HepG2 (cell line): ENCODE measurements around the gene PMEPA1. TPM values are rescaled to one million over a fixed set of nuclear protein-coding genes. Genes with fewer than 3 reads are reported as not detected.

Source experiments
- ATAC-seq: fragments of 200-7000 bp; cut with Tn5 transposase; 3 replicates; pipeline ENCODE4 v1.9.1; 2020; ENCODE audit warnings: mild to moderate bottlenecking, moderate library complexity
- BruUV-seq: library from RNA; stranded (reverse); fragments of 400-500 nt; replicated peaks from 2 replicates; lab custom pipeline; 2021; lab: Mats Ljungman, UMichigan
- CTCF ChIA-PET: fragments of 300-600 bp; formaldehyde crosslinking; extraction: SDS; loops from one replicate; lab custom pipeline; 2021; ENCODE audit warnings: low total read pairs, inconsistent platforms, low intra/inter-chr PET ratio; lab: Yijun Ruan, JAX
- POLR2A ChIA-PET: fragments of 350-600 bp; sonication (Branson Sonifier 250); formaldehyde crosslinking; loops from one replicate; lab custom pipeline; 2020; ENCODE audit warnings: antibody characterized with exemption, inconsistent platforms; lab: Yijun Ruan, JAX
- DNase-seq: peaks from one replicate; pipeline ENCODE4 v3.0.0-alpha.2; 2015; ENCODE audit warnings: low spot score
- FAIRE-seq: peaks from 3 replicates; lab custom pipeline; 2011; peaks lifted over from hg19 to GRCh38; lab: Jason Lieb, UNC
- H2AFZ ChIP-seq: one replicate; pipeline ENCODE4 v1.6.1; 2011; ENCODE audit warnings: low read length, inconsistent platforms
- H3K27ac ChIP-seq: fragments of 300-600 bp; 3 replicates; pipeline ENCODE4 v1.8.0; 2011; ENCODE audit warnings: mixed run types, mild to moderate bottlenecking, mixed read lengths, low read length, inconsistent platforms; ENCODE audit not compliant: insufficient read depth; ENCODE audit errors: extremely low read length
- H3K27me3 ChIP-seq, 2 experiments: fragments of 200-600 bp in 1 of 2; 2 replicates in 1 of 2; 3 replicates in 1 of 2; pipeline versions ENCODE4 v1.6.0 to v1.8.0; 2011; ENCODE audit warnings: low read length in 2 of 2, mild to moderate bottlenecking in 2 of 2, moderate library complexity in 2 of 2, inconsistent platforms in 1 of 2; ENCODE audit not compliant: insufficient read depth in 2 of 2, control insufficient read depth in 1 of 2
- H3K36me3 ChIP-seq, 2 experiments: fragments of 200-600 bp in 1 of 2; replicated peaks in 1 of 2; 2 replicates in 1 of 2; 3 replicates in 1 of 2; pipeline versions ENCODE4 v1.5.1 to v1.8.0; 2011; ENCODE audit warnings: low read length in 2 of 2, inconsistent platforms in 1 of 2; ENCODE audit not compliant: insufficient read depth in 2 of 2, control insufficient read depth in 1 of 2
- H3K4me1 ChIP-seq: 2 replicates; pipeline ENCODE4 v1.5.1; 2012; ENCODE audit warnings: low read length, inconsistent platforms; ENCODE audit not compliant: insufficient read depth
- H3K4me2 ChIP-seq: 2 replicates; pipeline ENCODE4 v1.6.0; 2011; ENCODE audit warnings: low read depth, low read length, inconsistent platforms
- H3K4me3 ChIP-seq, 3 experiments: fragments of 200-600 bp in 1 of 3; sonication (generic), shearing (Covaris generic) in 1 of 3; replicated peaks in 1 of 3; 2 replicates each; pipeline ENCODE4 v1.5.1; 2011 to 2016; ENCODE audit warnings: low read length in 3 of 3, inconsistent platforms in 2 of 3, low read depth in 2 of 3, mild to moderate bottlenecking in 2 of 3, control low read depth in 1 of 3, mixed read lengths in 1 of 3; ENCODE audit not compliant: insufficient read depth in 1 of 3
- H3K79me2 ChIP-seq: one replicate; pipeline ENCODE4 v1.6.1; 2011; ENCODE audit warnings: low read length, inconsistent platforms; ENCODE audit not compliant: insufficient read depth
- H3K9ac ChIP-seq: 2 replicates; pipeline ENCODE4 v1.6.0; 2011; ENCODE audit warnings: mild to moderate bottlenecking, low read depth, low read length, inconsistent platforms; ENCODE audit not compliant: insufficient read depth
- H3K9me3 ChIP-seq: 2 replicates; pipeline ENCODE4 v1.5.1; 2012; ENCODE audit warnings: mild to moderate bottlenecking, low read length
- H4K20me1 ChIP-seq: 2 replicates; pipeline ENCODE4 v1.6.0; 2011; ENCODE audit warnings: inconsistent platforms, mild to moderate bottlenecking, low read length, moderate library complexity; ENCODE audit not compliant: insufficient read depth
- BHLHE40 ChIP-seq: IDR thresholded peaks from 2 replicates; pipeline ENCODE4 v1.6.1; 2011; ENCODE audit warnings: low read length, improper control_type of control experiment
- CBX5 ChIP-seq: sonication (generic); formaldehyde crosslinking; IDR thresholded peaks from 2 replicates; pipeline ENCODE4 v1.4.0; 2020; ENCODE audit warnings: missing genetic modification reagents, borderline replicate concordance
- FOSL2 ChIP-seq: sonication (generic); formaldehyde crosslinking; IDR thresholded peaks from 2 replicates; pipeline ENCODE4 v1.4.0; 2020; ENCODE audit warnings: missing genetic modification reagents
- HDAC6 ChIP-seq: fragments of 200-600 bp; sonication (generic); IDR thresholded peaks from 2 replicates; pipeline ENCODE4 v1.7.0; 2017; ENCODE audit warnings: mild to moderate bottlenecking, antibody characterized with exemption, low read length, low read depth
- HHEX ChIP-seq: IDR thresholded peaks from 2 replicates; pipeline ENCODE4 v1.6.1; 2016; ENCODE audit warnings: control low read depth
- HIVEP1 ChIP-seq: sonication (generic); formaldehyde crosslinking; IDR thresholded peaks from 2 replicates; pipeline ENCODE4 v1.4.0; 2020; ENCODE audit warnings: mild to moderate bottlenecking, missing genetic modification reagents
- HOXD1 ChIP-seq: sonication (generic); formaldehyde crosslinking; IDR thresholded peaks from 2 replicates; pipeline ENCODE4 v1.5.0; 2020; ENCODE audit warnings: missing genetic modification reagents
- NFIC ChIP-seq: IDR thresholded peaks from 2 replicates; pipeline ENCODE4 v1.6.1; 2012; ENCODE audit warnings: mild to moderate bottlenecking, low read length, inconsistent platforms
- XRCC5 ChIP-seq: fragments of 200-400 bp; formaldehyde crosslinking; optimal IDR thresholded peaks from 2 replicates; pipeline ENCODE3; 2017; ENCODE audit warnings: mild to moderate bottlenecking, low read length
- ZNF687 ChIP-seq: sonication (generic); formaldehyde crosslinking; IDR thresholded peaks from 2 replicates; pipeline ENCODE4 v1.5.1; 2020; ENCODE audit warnings: mild to moderate bottlenecking, missing genetic modification reagents, moderate library complexity
- ZNF768 ChIP-seq: sonication (generic); formaldehyde crosslinking; IDR thresholded peaks from 2 replicates; pipeline ENCODE4 v1.4.0; 2020; ENCODE audit warnings: missing genetic modification reagents
- WGBS: methylation state at CpG from one replicate; pipeline ENCODE4 v1.1.6; 2017; ENCODE audit warnings: low lambda C conversion rate; 5-methylcytosine and 5-hydroxymethylcytosine counted together
- in situ Hi-C: cut with HindIII; loops from 2 replicates; pipeline ENCODE4 v1.10.0; 2017; ENCODE audit warnings: low pct_unique_long_range_greater_than_20kb; ENCODE audit not compliant: extremely low pct_ligation_motif_present
- intact Hi-C: fragments of 100-400 bp; cut with micrococcal nuclease; formaldehyde crosslinking; loops from one replicate; pipeline ENCODE4 v1.10.0; 2022; ENCODE audit not compliant: unreplicated experiment
- polyA plus RNA-seq, 8 experiments: library from polyadenylated mRNA; depleted of rRNA in 3 of 8; stranded (reverse) in 7 of 8; unstranded in 1 of 8; fragments of >200 nt; fragmentation: Illumina TruSeq in 4 of 8; extraction: Trizol in 4 of 8; gene quantifications; 2 replicates each; pipeline versions ENCODE4 v1.2.1 to v1.2.3, GENCODE V29; 2011 to 2016; ENCODE audit warnings: low read depth in 4 of 8, missing spikeins in 1 of 8, mixed read lengths in 1 of 8; ENCODE audit not compliant: insufficient read depth in 1 of 8
- total RNA-seq, 5 experiments: library from RNA; depleted of rRNA; stranded (reverse); fragments of >200 nt; fragmentation: Illumina TruSeq; extraction: Trizol; gene quantifications; 2 replicates each; pipeline ENCODE4 v1.2.3, GENCODE V29; 2016; ENCODE audit warnings: low read depth in 1 of 5
- TF ChIP-seq, protein P1 (sequence below), 2 experiments: sonication (generic) in 1 of 2; formaldehyde crosslinking in 1 of 2; IDR thresholded peaks; 2 replicates each; pipeline versions ENCODE4 v1.5.1 to v1.6.1; 2011 to 2020; ENCODE audit warnings: borderline replicate concordance in 1 of 2, low read depth in 1 of 2, low read length in 1 of 2, mild to moderate bottlenecking in 1 of 2, missing genetic modification reagents in 1 of 2, moderate library complexity in 1 of 2

Gene PMEPA1
- total and polyA plus RNA-seq, 2 of the 13 experiments (the other 11 are each of a cell fraction or from before 2014, with no cell fraction given) = not detected

DNA sequence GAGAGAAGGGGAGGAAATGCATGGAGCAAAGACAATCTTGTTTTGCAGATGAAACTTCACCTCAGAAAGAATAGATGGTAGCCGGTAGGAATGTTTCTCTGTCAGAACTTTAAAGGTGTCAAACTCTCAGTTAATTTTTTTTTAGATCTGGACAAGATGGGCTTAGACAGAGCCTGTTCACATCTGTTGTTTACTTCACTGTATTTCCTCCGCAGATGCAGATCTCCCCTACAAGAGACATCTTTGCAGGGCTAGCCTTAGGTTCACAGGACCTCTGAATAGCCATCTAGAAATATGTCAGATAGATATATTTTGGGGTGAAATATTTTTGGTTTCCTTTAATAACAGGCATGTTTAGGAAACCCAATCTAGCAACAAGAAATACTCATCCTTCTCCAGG lies 77.5 kb downstream of the PMEPA1 start:
- no peak for TF ChIP-seq FOSL2 (CRISPR knock-in tag)
- TF ChIP-seq NFIC = no peak
- TF ChIP-seq HIVEP1 (CRISPR knock-in tag) = no peak
- TF ChIP-seq, protein P1, sequence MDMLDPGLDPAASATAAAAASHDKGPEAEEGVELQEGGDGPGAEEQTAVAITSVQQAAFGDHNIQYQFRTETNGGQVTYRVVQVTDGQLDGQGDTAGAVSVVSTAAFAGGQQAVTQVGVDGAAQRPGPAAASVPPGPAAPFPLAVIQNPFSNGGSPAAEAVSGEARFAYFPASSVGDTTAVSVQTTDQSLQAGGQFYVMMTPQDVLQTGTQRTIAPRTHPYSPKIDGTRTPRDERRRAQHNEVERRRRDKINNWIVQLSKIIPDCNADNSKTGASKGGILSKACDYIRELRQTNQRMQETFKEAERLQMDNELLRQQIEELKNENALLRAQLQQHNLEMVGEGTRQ (IDR thresholded peaks at IDR 0.05; ENCODE audit: low read depth, low read length) = no peak
- TF ChIP-seq, protein P1 (CRISPR knock-in tag; IDR thresholded peaks at IDR 0.05; ENCODE audit: borderline replicate concordance) = no peak
- TF ChIP-seq HOXD1 = no peak
- no peak for TF ChIP-seq XRCC5
- no peak for DNase-seq
- no peak overlapping the region for H2AFZ ChIP-seq
- H3K4me3 ChIP-seq = no peak overlapping the region
- intact Hi-C loops = no loop called here
- no peaks in the 10 kb centered on the region for H4K20me1 ChIP-seq
- POLR2A ChIA-PET = no interaction called here
- in situ Hi-C loops = no loop called here
- no peaks in the 10 kb centered on the region for H3K9me3 ChIP-seq
- no peaks in the 10 kb centered on the region for H3K79me2 ChIP-seq
- no peak overlapping the region for H3K27ac ChIP-seq
- CTCF ChIA-PET = no interaction called here
- FAIRE-seq = no peak
- ATAC-seq = no peak
- H3K4me2 ChIP-seq = no peak overlapping the region
- H3K36me3 ChIP-seq = no peaks in the 10 kb centered on the region
- H3K4me1 ChIP-seq = no peaks in the 10 kb centered on the region
- no peak overlapping the region for H3K9ac ChIP-seq
- no TSS peak for BruUV-seq
- WGBS = 1% methylated on average over 2 of the region's 2 CpGs
- peaks cover 0 to 26% of the 10 kb centered on the region in 2 experiments; a peak in 3 of 5 replicates for H3K27me3 ChIP-seq

GRCh38 chr20:57630061-57630460 lies 79.8 kb downstream of the PMEPA1 start:
- H3K9me3 ChIP-seq = peaks cover 5% of the 10 kb centered on the region; the same call in 1 of the 2 replicates
- FAIRE-seq (no peak), ATAC-seq (no peak), DNase-seq (no peak)
- H3K27ac ChIP-seq = no peak overlapping the region
- no peaks in the 10 kb centered on the region for H3K4me1 ChIP-seq
- no peak overlapping the region for H3K4me3 ChIP-seq
- no peak overlapping the region for H2AFZ ChIP-seq
- no peak overlapping the region for H3K9ac ChIP-seq
- no peak overlapping the region for H3K4me2 ChIP-seq
- peaks cover 0 to 27% of the 10 kb centered on the region in 2 experiments; a peak in 3 of 5 replicates for H3K27me3 ChIP-seq
- POLR2A ChIA-PET = no interaction called here
- BruUV-seq = no TSS peak
- H4K20me1 ChIP-seq = no peaks in the 10 kb centered on the region
- CTCF ChIA-PET = no interaction called here
- in situ Hi-C loops (no loop called here), intact Hi-C loops (no loop called here)
- 8% methylated on average over 4 of the region's 4 CpGs for WGBS
- H3K36me3 ChIP-seq = no peaks in the 10 kb centered on the region
- H3K79me2 ChIP-seq = no peaks in the 10 kb centered on the region
- TF ChIP-seq ZNF768 (CRISPR knock-in tag) (no peak), HHEX (no peak), CBX5 (CRISPR knock-in tag) (no peak), ZNF687 (CRISPR knock-in tag) (no peak), BHLHE40 (no peak), HDAC6 (no peak)
